Neural cell (in vitro differentiated cells): Measurements from ENCODE around the gene COBL. TPM values are rescaled to one million over a fixed set of nuclear protein-coding genes. Genes with fewer than 3 reads are reported as not detected.

Experiments
- H2AFZ ChIP-seq: fragments of 200-600, 300-800 bp; sonication (generic), shearing (Covaris generic); 2 replicates; pipeline ENCODE4 v1.6.0; 2014; ENCODE audit warnings: low read depth, mild to moderate bottlenecking, antibody characterized with exemption, low read length, moderate library complexity
- H3F3A ChIP-seq: fragments of 200-600 bp; shearing (Covaris generic); 2 replicates; pipeline ENCODE4 v1.6.1; 2016; ENCODE audit warnings: mild to moderate bottlenecking, moderate library complexity, mixed read lengths, antibody characterized with exemption, low read length; ENCODE audit not compliant: insufficient read depth, poor library complexity, severe bottlenecking
- H3K27ac ChIP-seq: fragments of 200-600, 300-800 bp; sonication (generic), shearing (Covaris generic); 2 replicates; pipeline ENCODE4 v1.5.1; 2014; ENCODE audit warnings: mild to moderate bottlenecking, low read length, moderate library complexity
- H3K27me3 ChIP-seq: fragments of 300-800, 200-600 bp; sonication (generic), shearing (Covaris generic); 2 replicates; pipeline ENCODE4 v1.6.0; 2014; ENCODE audit warnings: mild to moderate bottlenecking, low read depth, low read length, moderate library complexity; ENCODE audit not compliant: insufficient read depth
- H3K36me3 ChIP-seq: fragments of 300-800, 200-600 bp; sonication (generic), shearing (Covaris generic); 2 replicates; pipeline ENCODE4 v1.5.1; 2014; ENCODE audit warnings: mild to moderate bottlenecking, antibody characterized with exemption, low read length, moderate library complexity; ENCODE audit not compliant: insufficient read depth
- H3K4me2 ChIP-seq: fragments of 300-800, 200-600 bp; sonication (generic), shearing (Covaris generic); 2 replicates; pipeline ENCODE4 v1.6.0; 2014; ENCODE audit warnings: mild to moderate bottlenecking, low read length
- H3K4me3 ChIP-seq: fragments of 300-800, 200-600 bp; sonication (generic), shearing (Covaris generic); 2 replicates; pipeline ENCODE4 v1.5.1; 2014; ENCODE audit warnings: mild to moderate bottlenecking, low read length, moderate library complexity
- H3K79me2 ChIP-seq: fragments of 200-600 bp; shearing (Covaris generic); replicated peaks from 2 replicates; pipeline ENCODE4 v1.6.0; 2014; ENCODE audit warnings: mild to moderate bottlenecking, low read length, moderate library complexity; ENCODE audit not compliant: insufficient read depth
- H3K9ac ChIP-seq: fragments of 300-800, 200-600 bp; sonication (generic), shearing (Covaris generic); 2 replicates; pipeline ENCODE4 v1.6.1; 2016; ENCODE audit warnings: mild to moderate bottlenecking, low read length, mixed read lengths
- H3K9me2 ChIP-seq: fragments of 200-600 bp; shearing (Covaris generic); 2 replicates; pipeline ENCODE4 v1.6.1; 2016; ENCODE audit warnings: mild to moderate bottlenecking, low read length, mixed read lengths; ENCODE audit not compliant: insufficient read depth
- H3K9me3 ChIP-seq: fragments of 200-600, 300-800 bp; sonication (generic), shearing (Covaris generic); 2 replicates; pipeline ENCODE4 v1.6.1; 2016; ENCODE audit warnings: mild to moderate bottlenecking, mixed run types, low read length, moderate library complexity, mixed read lengths
- H4K20me1 ChIP-seq: fragments of 200-600 bp; shearing (Covaris generic); 2 replicates; pipeline ENCODE4 v1.6.1; 2016; ENCODE audit warnings: mild to moderate bottlenecking, mixed run types; ENCODE audit not compliant: insufficient read depth
- CTCF ChIP-seq: fragments of 450-650 bp; IDR thresholded peaks from 2 replicates; pipeline ENCODE4 v1.5.1; 2014; ENCODE audit warnings: antibody characterized with exemption, mild to moderate bottlenecking, moderate library complexity; ENCODE audit not compliant: poor library complexity, severe bottlenecking
- EP300 ChIP-seq: fragments of 450-650 bp; conservative IDR thresholded peaks from 2 replicates; pipeline ENCODE4 v1.6.1; 2014; ENCODE audit warnings: antibody characterized with exemption, mild to moderate bottlenecking, moderate library complexity; ENCODE audit not compliant: poor library complexity, severe bottlenecking
- EZH2 ChIP-seq: fragments of 200-600, 300-800 bp; shearing (Covaris generic), sonication (generic); IDR thresholded peaks from 2 replicates; pipeline ENCODE4 v1.6.1; 2014; ENCODE audit warnings: antibody characterized with exemption, low read length, borderline replicate concordance, mild to moderate bottlenecking; ENCODE audit not compliant: insufficient read depth, poor library complexity, severe bottlenecking
- MXI1 ChIP-seq: fragments of 450-650 bp; conservative IDR thresholded peaks from 2 replicates; pipeline ENCODE4 v1.6.1; 2014; ENCODE audit warnings: antibody characterized with exemption, mild to moderate bottlenecking; ENCODE audit not compliant: poor library complexity, severe bottlenecking
- POLR2AphosphoS5 ChIP-seq: IDR thresholded peaks from 2 replicates; pipeline ENCODE4 v1.6.1; 2012
- RAD21 ChIP-seq: fragments of 450-650 bp; conservative IDR thresholded peaks from 2 replicates; pipeline ENCODE4 v1.6.1; 2014; ENCODE audit warnings: antibody characterized with exemption, mild to moderate bottlenecking, moderate library complexity
- REST ChIP-seq: IDR thresholded peaks from 2 replicates; pipeline ENCODE4 v1.6.1; 2012; ENCODE audit warnings: borderline replicate concordance
- SMC3 ChIP-seq: fragments of 450-650 bp; conservative IDR thresholded peaks from 2 replicates; pipeline ENCODE4 v1.6.1; 2014; ENCODE audit warnings: antibody characterized with exemption, mild to moderate bottlenecking, moderate library complexity; ENCODE audit not compliant: poor library complexity
- TAF1 ChIP-seq: IDR thresholded peaks from 2 replicates; pipeline ENCODE4 v1.6.1; 2012; ENCODE audit warnings: low read depth
- polyA plus RNA-seq: library from polyadenylated mRNA; depleted of rRNA; stranded (reverse); fragments of >200 nt; gene quantifications from 2 replicates; pipeline ENCODE4 v1.2.3, GENCODE V29; 2014

Gene COBL
- polyA plus RNA-seq, 1 donor from 2014 or later: 0.12 TPM

GRCh38 chr7:51226063-51226755 lies 90.4 kb downstream of the COBL start:
- no peak overlapping the region for H3K4me2 ChIP-seq
- H3K27ac ChIP-seq: no peak overlapping the region
- TF ChIP-seq MXI1 (no peak), REST (no peak), RAD21 (no peak), SMC3 (no peak), CTCF (no peak), TAF1 (no peak), EP300 (no peak), EZH2 (no peak)
- no peaks in the 10 kb centered on the region for H3K9me3 ChIP-seq
- H4K20me1 ChIP-seq: no peaks in the 10 kb centered on the region
- no peak overlapping the region for H3K4me3 ChIP-seq
- no peaks in the 10 kb centered on the region for H3K27me3 ChIP-seq
- H2AFZ ChIP-seq: no peak overlapping the region
- no peaks in the 10 kb centered on the region for H3F3A ChIP-seq
- H3K36me3 ChIP-seq: no peaks in the 10 kb centered on the region
- H3K79me2 ChIP-seq: no peaks in the 10 kb centered on the region
- H3K9me2 ChIP-seq: no peaks in the 10 kb centered on the region
- H3K9ac ChIP-seq: no peak overlapping the region

- H2AFZ ChIP-seq: no peak overlapping the region
- H3K9me2 ChIP-seq: no peaks in the 10 kb centered on the region
- no peak overlapping the region for H3K9ac ChIP-seq
- no peak overlapping the region for H3K27ac ChIP-seq
- H3K79me2 ChIP-seq: no peaks in the 10 kb centered on the region
- H3K9me3 ChIP-seq: no peaks in the 10 kb centered on the region
- TF ChIP-seq POLR2AphosphoS5: no peak
- H3F3A ChIP-seq: no peaks in the 10 kb centered on the region
- H3K27me3 ChIP-seq: no peaks in the 10 kb centered on the region
- no peaks in the 10 kb centered on the region for H4K20me1 ChIP-seq
- H3K4me3 ChIP-seq: no peak overlapping the region
- no peak overlapping the region for H3K4me2 ChIP-seq
- H3K36me3 ChIP-seq: no peaks in the 10 kb centered on the region
Measured at GRCh38 chr7:51224811-51225595, 91.6 kb downstream of the COBL start.
